WTC11 (cell line): ENCODE data around the gene NDUFS7. TPM values are rescaled to one million over a fixed set of nuclear protein-coding genes. Genes with fewer than 3 reads are reported as not detected.

Experiments
- ATAC-seq: fragments of 200-7000 bp; cut with Tn5 transposase; 2 replicates; pipeline ENCODE4 v1.10.0; 2021; ENCODE audit warnings: mild to moderate bottlenecking, moderate library complexity
- CTCF ChIA-PET: fragments of 300-600 bp; sonication (Branson Sonifier 250); formaldehyde crosslinking; loops from one replicate; lab custom pipeline; 2021; ENCODE audit warnings: antibody characterized with exemption; lab: Charles Lee
- POLR2A ChIA-PET: fragments of 350-600 bp; sonication (Branson Sonifier 250); formaldehyde crosslinking; loops from one replicate; lab custom pipeline; 2021; ENCODE audit warnings: antibody characterized with exemption; lab: Charles Lee
- DNase-seq: peaks from one replicate; pipeline ENCODE4 v3.0.0; 2021; ENCODE audit warnings: low spot score
- H3K27ac Mint-ChIP-seq: 2 replicates; pipeline ENCODE4 v1.8.0; 2021; ENCODE audit warnings: mixed read lengths
- H3K27me3 Mint-ChIP-seq: 2 replicates; pipeline ENCODE4 v1.8.0; 2021; ENCODE audit warnings: low read depth, mild to moderate bottlenecking, moderate library complexity, mixed read lengths
- H3K36me3 Mint-ChIP-seq: 2 replicates; pipeline ENCODE4 v1.8.0; 2021; ENCODE audit warnings: mixed read lengths
- H3K4me1 Mint-ChIP-seq: 2 replicates; pipeline ENCODE4 v1.8.0; 2022; ENCODE audit warnings: mixed read lengths
- H3K4me3 Mint-ChIP-seq: 2 replicates; pipeline ENCODE4 v1.8.0; 2021; ENCODE audit warnings: mild to moderate bottlenecking, moderate library complexity, mixed read lengths
- H3K9me3 Mint-ChIP-seq: 2 replicates; pipeline ENCODE4 v1.8.0; 2021; ENCODE audit warnings: mixed read lengths
- ARID4B ChIP-seq: sonication (generic); formaldehyde crosslinking; IDR thresholded peaks from 2 replicates; pipeline ENCODE4 v1.8.0; 2023; ENCODE audit warnings: missing genetic modification reagents, mild to moderate bottlenecking, borderline replicate concordance
- EMX1 ChIP-seq: fragments of 250-450 bp; sonication (Bioruptor Pico); IDR thresholded peaks from 2 replicates; pipeline ENCODE4 v1.8.0; 2021; ENCODE audit warnings: mild to moderate bottlenecking
- HMGA2 ChIP-seq: fragments of 250-450 bp; sonication (Bioruptor Pico); IDR thresholded peaks from 2 replicates; pipeline ENCODE4 v1.4.0; 2021; ENCODE audit warnings: mild to moderate bottlenecking, moderate library complexity
- IRF2 ChIP-seq: sonication (generic); formaldehyde crosslinking; IDR thresholded peaks from 2 replicates; pipeline ENCODE4 v1.8.0; 2022; ENCODE audit warnings: low read depth, missing genetic modification reagents, borderline replicate concordance
- MXD4 ChIP-seq: fragments of 250-450 bp; sonication (Bioruptor Pico); IDR thresholded peaks from 2 replicates; pipeline ENCODE4 v1.8.0; 2021; ENCODE audit warnings: mild to moderate bottlenecking, moderate library complexity, borderline replicate concordance
- NR3C1 ChIP-seq: sonication (generic); formaldehyde crosslinking; conservative IDR thresholded peaks from 2 replicates; pipeline ENCODE4 v1.8.1; 2023; ENCODE audit warnings: low read depth, mild to moderate bottlenecking, missing genetic modification reagents
- RORB ChIP-seq: fragments of 250-450 bp; sonication (Bioruptor Pico); IDR thresholded peaks from 2 replicates; pipeline ENCODE4 v1.9.0; 2021; ENCODE audit warnings: mild to moderate bottlenecking
- SMAD4 ChIP-seq: sonication (generic); formaldehyde crosslinking; IDR thresholded peaks from 2 replicates; pipeline ENCODE4 v1.8.0; 2022; ENCODE audit warnings: mild to moderate bottlenecking, missing genetic modification reagents
- ZBTB43 ChIP-seq: sonication (generic); formaldehyde crosslinking; IDR thresholded peaks from 2 replicates; pipeline ENCODE4 v1.8.1; 2023; ENCODE audit warnings: mild to moderate bottlenecking, missing genetic modification reagents
- ZNF416 ChIP-seq: fragments of 250-450 bp; sonication (Bioruptor Pico); IDR thresholded peaks from 2 replicates; pipeline ENCODE4 v1.9.0; 2021; ENCODE audit warnings: mild to moderate bottlenecking, inconsistent platforms
- ZNF532 ChIP-seq: fragments of 250-450 bp; sonication (Bioruptor Pico); IDR thresholded peaks from 2 replicates; pipeline ENCODE4 v1.9.0; 2021; ENCODE audit warnings: mild to moderate bottlenecking, borderline replicate concordance
- total RNA-seq: library from RNA; stranded (reverse); gene quantifications from 3 replicates; pipeline ENCODE4 v1.2.3, GENCODE V29; 2021
- TF ChIP-seq, protein P1 (sequence below): sonication (generic); formaldehyde crosslinking; conservative IDR thresholded peaks from 2 replicates; pipeline ENCODE4 v1.8.1; 2023; ENCODE audit warnings: mild to moderate bottlenecking, low read depth, missing genetic modification reagents, moderate library complexity
- TF ChIP-seq, protein P2 (sequence below): sonication (generic); formaldehyde crosslinking; IDR thresholded peaks from 2 replicates; pipeline ENCODE4 v1.8.1; 2023; ENCODE audit warnings: mild to moderate bottlenecking, missing genetic modification reagents
- TF ChIP-seq, protein P3 (sequence below): sonication (generic); formaldehyde crosslinking; IDR thresholded peaks from 2 replicates; pipeline ENCODE4 v1.8.1; 2022; ENCODE audit warnings: missing genetic modification reagents, borderline replicate concordance

The NDUFS7 gene
- total RNA-seq, 1 experiment from 2014 or later: 136 TPM

DNA sequence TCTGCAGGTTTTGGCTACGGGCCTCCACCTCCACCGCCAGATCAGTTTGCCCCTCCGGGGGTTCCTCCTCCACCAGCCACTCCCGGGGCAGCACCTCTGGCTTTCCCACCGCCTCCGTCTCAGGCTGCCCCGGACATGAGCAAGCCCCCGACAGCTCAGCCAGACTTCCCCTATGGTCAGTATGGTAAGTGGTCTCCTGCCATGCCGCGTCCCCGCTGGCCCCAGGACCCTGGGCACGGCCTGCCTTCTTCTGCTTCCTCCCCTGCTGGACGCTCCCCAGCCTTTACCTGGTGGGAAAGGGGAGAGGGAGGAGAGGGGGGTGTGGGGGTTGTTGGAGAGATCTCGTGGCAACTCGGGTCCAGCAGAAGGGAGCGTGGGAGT lies 48.8 kb downstream of the NDUFS7 start:
- no peak overlapping the region for H3K4me3 Mint-ChIP-seq
- ChIA-PET CTCF (no interaction called here), POLR2A (no interaction called here)

GRCh38 chr19:1433119-1434039 lies 49.7 kb downstream of the NDUFS7 start:
- DNase-seq (no peak), ATAC-seq (no peak)
- Mint-ChIP-seq H3K36me3 (peaks cover 29% of the 10 kb centered on the region), H3K4me3 (no peak overlapping the region), H3K27ac (no peak overlapping the region), H3K4me1 (no peaks in the 10 kb centered on the region; the same call in 1 of the 2 replicates), H3K27me3 (no peaks in the 10 kb centered on the region), H3K9me3 (no peaks in the 10 kb centered on the region)
- ChIA-PET POLR2A (no interaction called here), CTCF (no interaction called here)
- TF ChIP-seq ZBTB43 (no peak), MXD4 (CRISPR knock-in tag) (no peak), HMGA2 (CRISPR knock-in tag) (no peak), EMX1 (CRISPR knock-in tag) (no peak), RORB (no peak), SMAD4 (CRISPR knock-in tag) (no peak)
- TF ChIP-seq, all 79 proteins: peak for 0

More for the DNA sequence above, 48.8 kb downstream of the NDUFS7 start:
- ATAC-seq (no peak), DNase-seq (no peak)
- H3K4me1 Mint-ChIP-seq: no peaks in the 10 kb centered on the region
- H3K27me3 Mint-ChIP-seq: no peaks in the 10 kb centered on the region
- no peaks in the 10 kb centered on the region for H3K9me3 Mint-ChIP-seq
- H3K36me3 Mint-ChIP-seq: peaks cover 32% of the 10 kb centered on the region
- TF ChIP-seq, protein P1, sequence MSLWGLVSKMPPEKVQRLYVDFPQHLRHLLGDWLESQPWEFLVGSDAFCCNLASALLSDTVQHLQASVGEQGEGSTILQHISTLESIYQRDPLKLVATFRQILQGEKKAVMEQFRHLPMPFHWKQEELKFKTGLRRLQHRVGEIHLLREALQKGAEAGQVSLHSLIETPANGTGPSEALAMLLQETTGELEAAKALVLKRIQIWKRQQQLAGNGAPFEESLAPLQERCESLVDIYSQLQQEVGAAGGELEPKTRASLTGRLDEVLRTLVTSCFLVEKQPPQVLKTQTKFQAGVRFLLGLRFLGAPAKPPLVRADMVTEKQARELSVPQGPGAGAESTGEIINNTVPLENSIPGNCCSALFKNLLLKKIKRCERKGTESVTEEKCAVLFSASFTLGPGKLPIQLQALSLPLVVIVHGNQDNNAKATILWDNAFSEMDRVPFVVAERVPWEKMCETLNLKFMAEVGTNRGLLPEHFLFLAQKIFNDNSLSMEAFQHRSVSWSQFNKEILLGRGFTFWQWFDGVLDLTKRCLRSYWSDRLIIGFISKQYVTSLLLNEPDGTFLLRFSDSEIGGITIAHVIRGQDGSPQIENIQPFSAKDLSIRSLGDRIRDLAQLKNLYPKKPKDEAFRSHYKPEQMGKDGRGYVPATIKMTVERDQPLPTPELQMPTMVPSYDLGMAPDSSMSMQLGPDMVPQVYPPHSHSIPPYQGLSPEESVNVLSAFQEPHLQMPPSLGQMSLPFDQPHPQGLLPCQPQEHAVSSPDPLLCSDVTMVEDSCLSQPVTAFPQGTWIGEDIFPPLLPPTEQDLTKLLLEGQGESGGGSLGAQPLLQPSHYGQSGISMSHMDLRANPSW (CRISPR knock-in tag): no peak
- TF ChIP-seq, protein P2, sequence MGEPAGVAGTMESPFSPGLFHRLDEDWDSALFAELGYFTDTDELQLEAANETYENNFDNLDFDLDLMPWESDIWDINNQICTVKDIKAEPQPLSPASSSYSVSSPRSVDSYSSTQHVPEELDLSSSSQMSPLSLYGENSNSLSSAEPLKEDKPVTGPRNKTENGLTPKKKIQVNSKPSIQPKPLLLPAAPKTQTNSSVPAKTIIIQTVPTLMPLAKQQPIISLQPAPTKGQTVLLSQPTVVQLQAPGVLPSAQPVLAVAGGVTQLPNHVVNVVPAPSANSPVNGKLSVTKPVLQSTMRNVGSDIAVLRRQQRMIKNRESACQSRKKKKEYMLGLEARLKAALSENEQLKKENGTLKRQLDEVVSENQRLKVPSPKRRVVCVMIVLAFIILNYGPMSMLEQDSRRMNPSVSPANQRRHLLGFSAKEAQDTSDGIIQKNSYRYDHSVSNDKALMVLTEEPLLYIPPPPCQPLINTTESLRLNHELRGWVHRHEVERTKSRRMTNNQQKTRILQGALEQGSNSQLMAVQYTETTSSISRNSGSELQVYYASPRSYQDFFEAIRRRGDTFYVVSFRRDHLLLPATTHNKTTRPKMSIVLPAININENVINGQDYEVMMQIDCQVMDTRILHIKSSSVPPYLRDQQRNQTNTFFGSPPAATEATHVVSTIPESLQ (CRISPR knock-in tag): no peak
- no peak overlapping the region for H3K27ac Mint-ChIP-seq

DNA sequence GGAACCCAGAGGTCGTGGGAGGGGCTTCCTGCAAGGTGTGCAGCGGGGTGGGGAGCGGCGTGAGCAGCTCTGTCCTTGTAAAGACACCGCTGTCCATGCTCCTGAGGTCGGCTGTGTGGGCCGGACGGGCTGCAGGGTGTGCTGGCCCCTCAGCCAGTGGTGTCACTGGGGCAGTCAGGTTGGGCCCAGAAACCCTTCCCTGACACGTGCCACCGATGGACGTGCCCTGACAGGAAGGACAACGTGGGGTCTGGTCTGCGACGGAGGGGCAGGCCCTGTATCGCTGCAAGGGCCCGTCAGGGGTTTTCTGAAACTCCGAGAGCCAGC lies 50.3 kb downstream of the NDUFS7 start:
- peaks cover 28% of the 10 kb centered on the region for H3K36me3 Mint-ChIP-seq
- TF ChIP-seq NR3C1 (no peak), IRF2 (CRISPR knock-in tag) (no peak), ZNF532 (CRISPR knock-in tag) (no peak), ARID4B (CRISPR knock-in tag) (no peak), ZNF416 (CRISPR knock-in tag) (no peak)
- TF ChIP-seq, protein P3, sequence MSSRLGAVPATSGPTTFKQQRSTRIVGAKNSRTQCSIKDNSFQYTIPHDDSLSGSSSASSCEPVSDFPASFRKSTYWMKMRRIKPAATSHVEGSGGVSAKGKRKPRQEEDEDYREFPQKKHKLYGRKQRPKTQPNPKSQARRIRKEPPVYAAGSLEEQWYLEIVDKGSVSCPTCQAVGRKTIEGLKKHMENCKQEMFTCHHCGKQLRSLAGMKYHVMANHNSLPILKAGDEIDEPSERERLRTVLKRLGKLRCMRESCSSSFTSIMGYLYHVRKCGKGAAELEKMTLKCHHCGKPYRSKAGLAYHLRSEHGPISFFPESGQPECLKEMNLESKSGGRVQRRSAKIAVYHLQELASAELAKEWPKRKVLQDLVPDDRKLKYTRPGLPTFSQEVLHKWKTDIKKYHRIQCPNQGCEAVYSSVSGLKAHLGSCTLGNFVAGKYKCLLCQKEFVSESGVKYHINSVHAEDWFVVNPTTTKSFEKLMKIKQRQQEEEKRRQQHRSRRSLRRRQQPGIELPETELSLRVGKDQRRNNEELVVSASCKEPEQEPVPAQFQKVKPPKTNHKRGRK (CRISPR knock-in tag): no peak

More for the DNA sequence above, 50.3 kb downstream of the NDUFS7 start:
- H3K4me3 Mint-ChIP-seq: no peak overlapping the region
- H3K27ac Mint-ChIP-seq: no peak overlapping the region
- DNase-seq (no peak), ATAC-seq (no peak)
- CTCF ChIA-PET: no interaction called here
- H3K9me3 Mint-ChIP-seq: no peaks in the 10 kb centered on the region
- POLR2A ChIA-PET: no interaction called here
- H3K27me3 Mint-ChIP-seq: no peaks in the 10 kb centered on the region
- no peaks in the 10 kb centered on the region; the same call in 1 of the 2 replicates for H3K4me1 Mint-ChIP-seq
